ENCODE data around the gene RFX2. TPM values are rescaled to one million over a fixed set of nuclear protein-coding genes. Genes with fewer than 3 reads are reported as not detected.
"Not testable (repeated sequence)": the region's sequence is repeated elsewhere in the genome, so short reads cannot be mapped to it uniquely, and the experiment has no call there.

The RFX2 gene
- total and polyA plus RNA-seq, 10 of the 15 experiments (the other 5 are each of a cell fraction or from before 2014, with no cell fraction given): 3.2 to 9.8 (median 4.7) TPM

- intact Hi-C loops (cut with micrococcal nuclease; ENCODE audit: unreplicated experiment); DNase-seq (ENCODE audit: low read depth, low spot score); H3K27ac ChIP-seq (ENCODE audit: control insufficient read depth, insufficient read depth); SMC1A ChIA-PET (ENCODE audit: uncharacterized antibody, unreplicated experiment); H3K9ac ChIP-seq (ENCODE audit: control insufficient read depth, insufficient read depth, low read length); H3K4me3 ChIP-seq; POLR2A ChIA-PET; H4K20me1 ChIP-seq (ENCODE audit: control insufficient read depth, insufficient read depth); CTCF ChIA-PET; H3K79me2 ChIP-seq (ENCODE audit: control insufficient read depth, insufficient read depth, low read length); H3K9me3 ChIP-seq (replicated peaks; ENCODE audit: control insufficient read depth, insufficient read depth, low read length); FAIRE-seq; H3K36me3 ChIP-seq (ENCODE audit: control insufficient read depth in 2 of 2, insufficient read depth in 2 of 2, low read length in 1 of 2); BruUV-seq (replicated peaks); H3K4me2 ChIP-seq (ENCODE audit: control insufficient read depth, insufficient read depth); H2AFZ ChIP-seq (ENCODE audit: control insufficient read depth, low read depth, low read length); RAD21 ChIA-PET (ENCODE audit: unreplicated experiment); H3K4me1 ChIP-seq (ENCODE audit: control insufficient read depth, insufficient read depth, low read length); in situ Hi-C loops (cut with MboI); ATAC-seq; H3K27me3 ChIP-seq (replicated peaks in 1 of 2; ENCODE audit: control insufficient read depth in 2 of 2, insufficient read depth in 2 of 2, low read length in 1 of 2): not testable (repeated sequence)
- 92% methylated on average over 10 of the region's 10 CpGs for WGBS (ENCODE audit: insufficient coverage, insufficient replicate concordance, low lambda C conversion rate, missing lambda C conversion rate)
These were observed 37.1 kb downstream of the RFX2 start for GRCh38 chr19:6073233-6073632.

GRCh38 chr19:6071875-6072274, 38.4 kb downstream of the RFX2 start:
- Histone ChIP-seq H3K36me3 (ENCODE audit: control insufficient read depth in 2 of 2, insufficient read depth in 2 of 2, low read length in 1 of 2) (no peaks in the 10 kb centered on the region), H3K79me2 (ENCODE audit: control insufficient read depth, insufficient read depth, low read length) (no peaks in the 10 kb centered on the region), H3K27ac (ENCODE audit: control insufficient read depth, insufficient read depth) (no peak overlapping the region), H3K4me1 (ENCODE audit: control insufficient read depth, insufficient read depth, low read length) (no peaks in the 10 kb centered on the region), H2AFZ (ENCODE audit: control insufficient read depth, low read depth, low read length) (no peak overlapping the region), H4K20me1 (ENCODE audit: control insufficient read depth, insufficient read depth) (no peaks in the 10 kb centered on the region), H3K4me3 (no peak overlapping the region), H3K9me3 (replicated peaks; ENCODE audit: control insufficient read depth, insufficient read depth, low read length) (no peaks in the 10 kb centered on the region), H3K9ac (ENCODE audit: control insufficient read depth, insufficient read depth, low read length) (no peak overlapping the region), H3K4me2 (ENCODE audit: control insufficient read depth, insufficient read depth) (no peak overlapping the region), H3K27me3 (replicated peaks in 1 of 2; ENCODE audit: control insufficient read depth in 2 of 2, insufficient read depth in 2 of 2, low read length in 1 of 2) (no peaks in the 10 kb centered on the region)
- ChIA-PET CTCF (no interaction called here), RAD21 (ENCODE audit: unreplicated experiment) (no interaction called here), POLR2A (no interaction called here), SMC1A (ENCODE audit: uncharacterized antibody, unreplicated experiment) (no interaction called here)
- ATAC-seq (no peak), FAIRE-seq (no peak), DNase-seq (ENCODE audit: low read depth, low spot score) (no peak)
- no TSS peak for BruUV-seq (replicated peaks)
- intact Hi-C loops (cut with micrococcal nuclease; ENCODE audit: unreplicated experiment): no loop called here
- in situ Hi-C loops (cut with MboI): no loop called here
- WGBS (ENCODE audit: insufficient coverage, insufficient replicate concordance, low lambda C conversion rate, missing lambda C conversion rate): 67% methylated on average over 8 of the region's 8 CpGs
- TF ChIP-seq ZBTB11 (CRISPR knock-in tag; IDR thresholded peaks at IDR 0.05) (no peak), SPI1 (IDR thresholded peaks at IDR 0.05; ENCODE audit: borderline replicate concordance, insufficient read depth, low read depth, low read length) (no peak), RFX5 (IDR thresholded peaks at IDR 0.05; ENCODE audit: low read depth, low read length) (no peak), RAD51 (IDR thresholded peaks at IDR 0.05) (no peak), SMC3 (IDR thresholded peaks at IDR 0.05; ENCODE audit: borderline replicate concordance, low read length) (no peak), HSF1 (IDR thresholded peaks at IDR 0.05; ENCODE audit: low read depth, low read length) (no peak), BCL11A (IDR thresholded peaks at IDR 0.05; ENCODE audit: low read depth, low read length) (no peak), ESRRA (IDR thresholded peaks at IDR 0.05; ENCODE audit: low read length) (no peak), POLR2AphosphoS5 (IDR thresholded peaks at IDR 0.05; ENCODE audit: low read length) (no peak), RUNX3 (IDR thresholded peaks at IDR 0.05; ENCODE audit: low read length) (no peak), CEBPZ (IDR thresholded peaks at IDR 0.05; ENCODE audit: low read depth, low read length) (no peak)
